AG04449 (cell line): ENCODE results near the gene ZNF750.

Experiments used
- CTCF ChIA-PET: fragments of 350-600 bp; formaldehyde crosslinking; extraction: SDS; loops from one replicate; lab custom pipeline; 2021; ENCODE audit warnings: antibody characterized with exemption; lab: Yijun Ruan, JAX
- POLR2A ChIA-PET: fragments of 400-600, 350-600 bp; formaldehyde crosslinking; extraction: SDS; loops from one replicate; lab custom pipeline; 2020; ENCODE audit warnings: antibody characterized with exemption, inconsistent platforms; lab: Yijun Ruan, JAX
- DNase-seq: peaks from one replicate; pipeline ENCODE4 v3.0.0-alpha.2; 2010; ENCODE audit warnings: low read depth, low spot score
- H3K4me3 ChIP-seq: 2 replicates; pipeline ENCODE4 v1.5.1; 2011; ENCODE audit warnings: low read depth, mild to moderate bottlenecking, control low read depth, low read length
- CTCF ChIP-seq: IDR thresholded peaks from one replicate; pipeline ENCODE4 v1.5.1; 2011; ENCODE audit warnings: mild to moderate bottlenecking, moderate library complexity, low read length, control low read depth, inconsistent platforms; ENCODE audit not compliant: insufficient read depth; ENCODE audit errors: missing control alignments

Gene ZNF750

GRCh38 chr17:82838386-82839063 is 1.3 kb downstream of the ZNF750 start:
- no peak overlapping the region for H3K4me3 ChIP-seq
- DNase-seq, result no peak
- TF ChIP-seq CTCF, result no peak
- ChIA-PET POLR2A (no interaction called here), CTCF (interaction anchor here (0.8 to 1.2 kb wide), 2 partner anchors 25 to 26 kb away, joined by 3 read pairs; no protein-coding TSS in a partner anchor)

GRCh38 chr17:82837586-82838320 is 2.1 kb downstream of the ZNF750 start:
- ChIA-PET POLR2A (no interaction called here), CTCF (interaction anchor here (0.8 kb wide), 1 partner anchor 27 kb away, joined by 3 read pairs; no protein-coding TSS in a partner anchor)
- no peak overlapping the region for H3K4me3 ChIP-seq
- TF ChIP-seq CTCF, result no peak
- no peak for DNase-seq

- no peak for DNase-seq
- H3K4me3 ChIP-seq, result no peak overlapping the region
- TF ChIP-seq CTCF, result no peak
- POLR2A ChIA-PET, result interaction anchor here (1.1 kb wide), 1 partner anchor 19 kb away, joined by 3 read pairs; no protein-coding TSS in a partner anchor
- CTCF ChIA-PET, result interaction anchor here (1.2 kb wide), 1 partner anchor 14 kb away, joined by 3 read pairs; no protein-coding TSS in a partner anchor
Measured at GRCh38 chr17:82836823-82837357, 2.9 kb downstream of the ZNF750 start.

- DNase-seq, result no peak
- CTCF ChIA-PET, result interaction anchor here (0.7 to 1.2 kb wide), 2 partner anchors 13 to 16 kb away, joined by 3 read pairs; no protein-coding TSS in a partner anchor
- POLR2A ChIA-PET, result interaction anchor here (1.1 kb wide), 1 partner anchor 18 kb away, joined by 3 read pairs; no protein-coding TSS in a partner anchor
- H3K4me3 ChIP-seq, result no peak overlapping the region
- TF ChIP-seq CTCF, result no peak
Measured at GRCh38 chr17:82835766-82836512, 3.9 kb downstream of the ZNF750 start.

DNA sequence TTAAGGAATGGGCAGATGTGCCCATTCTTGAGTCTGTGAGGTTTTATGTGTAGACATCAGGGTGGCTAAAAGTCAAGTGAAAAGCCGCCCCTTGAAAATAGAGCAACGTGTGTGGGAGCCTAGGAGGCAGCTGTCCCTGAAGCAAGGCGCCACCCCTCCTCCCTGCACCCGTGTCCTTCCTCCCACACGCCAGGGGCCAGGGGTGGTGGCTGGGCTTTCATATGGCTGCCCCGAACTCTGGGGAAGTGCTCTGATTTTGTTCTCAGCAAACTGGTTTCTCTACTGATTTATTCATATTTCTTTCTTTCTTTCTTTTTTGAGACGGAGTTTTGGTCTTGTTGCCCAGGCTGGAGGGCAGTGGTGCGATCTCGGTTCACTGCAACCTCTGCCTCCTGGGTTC is 4.7 kb downstream of the ZNF750 start:
- TF ChIP-seq CTCF, result no peak
- POLR2A ChIA-PET, result no interaction called here
- no peak overlapping the region for H3K4me3 ChIP-seq
- no peak for DNase-seq
- CTCF ChIA-PET, result interaction anchor here (0.6 kb wide), 1 partner anchor 15 kb away, joined by 3 read pairs; no protein-coding TSS in a partner anchor
